H1 (cell line): ENCODE results near the gene PXN. TPM values are rescaled to one million over a fixed set of nuclear protein-coding genes. Genes with fewer than 3 reads are reported as not detected.

ENCODE experiments used
- CTCF ChIA-PET: fragments of 300-600 bp; sonication (Branson Sonifier 250); formaldehyde crosslinking; loops from one replicate; lab custom pipeline; 2021; ENCODE audit not compliant: partially characterized antibody; lab: Charles Lee
- POLR2A ChIA-PET: fragments of 300-600 bp; sonication (Branson Sonifier 250); formaldehyde crosslinking; loops from one replicate; lab custom pipeline; 2021; ENCODE audit warnings: inconsistent platforms; ENCODE audit not compliant: partially characterized antibody; lab: Charles Lee
- DNase-seq, 2 experiments: peaks; one replicate each; pipeline versions ENCODE4 v3.0.0 to v3.0.0-alpha.2; 2010 to 2022; ENCODE audit warnings: low spot score in 2 of 2, low read depth in 1 of 2, mixed read lengths in 1 of 2
- FAIRE-seq: peaks from 2 replicates; lab custom pipeline; 2011; peaks lifted over from hg19 to GRCh38; lab: Jason Lieb, UNC
- H2AFZ ChIP-seq: 2 replicates; pipeline ENCODE4 v1.8.1; 2012; ENCODE audit warnings: low read length, inconsistent platforms
- H2AK5ac ChIP-seq: 2 replicates; pipeline ENCODE4 v1.6.1; 2013; ENCODE audit warnings: low read depth, low read length
- H2BK120ac ChIP-seq: replicated peaks from 2 replicates; pipeline ENCODE3; 2013; ENCODE audit warnings: low read depth, low read length, inconsistent platforms
- H2BK12ac ChIP-seq: 2 replicates; pipeline ENCODE4 v1.6.1; 2013; ENCODE audit warnings: low read depth, low read length
- H2BK15ac ChIP-seq: 2 replicates; pipeline ENCODE4 v1.6.1; 2013; ENCODE audit warnings: low read length
- H2BK20ac ChIP-seq: 2 replicates; pipeline ENCODE4 v1.6.1; 2013; ENCODE audit warnings: low read length
- H2BK5ac ChIP-seq: 2 replicates; pipeline ENCODE4 v1.6.1; 2013; ENCODE audit warnings: low read depth, low read length
- H3K14ac ChIP-seq: 2 replicates; pipeline ENCODE4 v1.6.1; 2013; ENCODE audit warnings: inconsistent platforms; ENCODE audit not compliant: insufficient read length
- H3K18ac ChIP-seq: 2 replicates; pipeline ENCODE4 v1.6.1; 2013; ENCODE audit warnings: low read length; ENCODE audit errors: extremely low read depth
- H3K23ac ChIP-seq: 2 replicates; pipeline ENCODE4 v1.6.1; 2013; ENCODE audit warnings: inconsistent platforms; ENCODE audit not compliant: insufficient read length
- H3K23me2 ChIP-seq: 2 replicates; pipeline ENCODE4 v1.6.1; 2013; ENCODE audit warnings: low read depth, low read length
- H3K27ac ChIP-seq: 2 replicates; pipeline ENCODE4 v1.6.1; 2011; ENCODE audit warnings: low read depth, low read length, inconsistent platforms
- H3K27me3 ChIP-seq, 4 experiments: replicated peaks in 1 of 4; 1 replicate in 1 of 4; 2 replicates in 3 of 4; pipeline versions ENCODE4 v1.6.1 to v1.8.1; 2011 to 2013; ENCODE audit warnings: low read length in 3 of 4, mild to moderate bottlenecking in 3 of 4, inconsistent platforms in 2 of 4, mixed read lengths in 2 of 4, moderate library complexity in 1 of 4; ENCODE audit not compliant: control insufficient read depth in 3 of 4, insufficient read depth in 3 of 4; ENCODE audit errors: extremely low read depth in 1 of 4
- H3K36me3 ChIP-seq, 4 experiments: 2 replicates each; pipeline versions ENCODE4 v1.6.1 to v1.8.1; 2011 to 2013; ENCODE audit warnings: mild to moderate bottlenecking in 4 of 4, low read length in 3 of 4, moderate library complexity in 2 of 4, control low read depth in 1 of 4, inconsistent platforms in 1 of 4; ENCODE audit not compliant: insufficient read depth in 4 of 4, control insufficient read depth in 2 of 4
- H3K4ac ChIP-seq: replicated peaks from 2 replicates; pipeline ENCODE3; 2013; ENCODE audit warnings: low read length, low read depth, mixed read lengths, inconsistent platforms; ENCODE audit not compliant: insufficient read length
- H3K4me1 ChIP-seq, 4 experiments: replicated peaks in 1 of 4; 1 replicate in 1 of 4; 2 replicates in 3 of 4; pipeline versions ENCODE4 v1.6.1 to v1.8.1; 2011 to 2013; ENCODE audit warnings: low read length in 3 of 4, inconsistent platforms in 2 of 4, mixed read lengths in 1 of 4; ENCODE audit not compliant: insufficient read depth in 4 of 4, control insufficient read depth in 3 of 4
- H3K4me2 ChIP-seq, 2 experiments: 2 replicates each; pipeline versions ENCODE4 v1.6.1 to v1.8.1; 2011 to 2013; ENCODE audit warnings: low read depth in 2 of 2, low read length in 2 of 2, control low read depth in 1 of 2, inconsistent platforms in 1 of 2, mild to moderate bottlenecking in 1 of 2; ENCODE audit not compliant: insufficient read depth in 1 of 2
- H3K4me3 ChIP-seq, 4 experiments: fragments of 200-600, 300-600 bp in 1 of 4; sonication (generic), shearing (Covaris generic), sonication (Bioruptor Twin) in 1 of 4; 2 replicates each; pipeline versions ENCODE4 v1.5.1 to v1.8.1; 2011 to 2016; ENCODE audit warnings: low read length in 4 of 4, low read depth in 3 of 4, control low read depth in 2 of 4, inconsistent platforms in 2 of 4, mild to moderate bottlenecking in 2 of 4, mixed read lengths in 1 of 4, moderate library complexity in 1 of 4; ENCODE audit not compliant: insufficient read depth in 2 of 4; ENCODE audit errors: extremely low read depth in 1 of 4
- H3K56ac ChIP-seq: replicated peaks from 2 replicates; pipeline ENCODE3; 2013; ENCODE audit warnings: low read depth, mild to moderate bottlenecking, mixed read lengths, low read length, inconsistent platforms; ENCODE audit not compliant: insufficient read length
- H3K79me1 ChIP-seq: 2 replicates; pipeline ENCODE4 v1.6.1; 2013; ENCODE audit warnings: low read depth, low read length, control low read depth
- H3K79me2 ChIP-seq, 2 experiments: 2 replicates each; pipeline versions ENCODE4 v1.6.1 to v1.8.1; 2012 to 2013; ENCODE audit warnings: low read length in 2 of 2, mild to moderate bottlenecking in 2 of 2, inconsistent platforms in 1 of 2; ENCODE audit not compliant: insufficient read depth in 2 of 2, control insufficient read depth in 1 of 2
- H3K9ac ChIP-seq, 4 experiments: replicated peaks in 1 of 4; 1 replicate in 1 of 4; 2 replicates in 3 of 4; pipeline versions ENCODE4 v1.6.1 to v1.8.1; 2011 to 2013; ENCODE audit warnings: low read depth in 3 of 4, low read length in 3 of 4, control low read depth in 2 of 4, mild to moderate bottlenecking in 2 of 4, moderate library complexity in 2 of 4, inconsistent platforms in 1 of 4; ENCODE audit errors: extremely low read depth in 1 of 4
- H3K9me3 ChIP-seq, 2 experiments: 2 replicates each; pipeline versions ENCODE4 v1.6.1 to v1.8.1; 2012 to 2013; ENCODE audit warnings: mild to moderate bottlenecking in 2 of 2, moderate library complexity in 2 of 2, control low read depth in 1 of 2, inconsistent platforms in 1 of 2, low read depth in 1 of 2, low read length in 1 of 2, mixed read lengths in 1 of 2; ENCODE audit not compliant: insufficient read depth in 2 of 2
- H4K20me1 ChIP-seq, 2 experiments: replicated peaks in 1 of 2; 2 replicates each; pipeline versions ENCODE3 to v1.8.1; 2011 to 2013; ENCODE audit warnings: inconsistent platforms in 2 of 2, low read length in 2 of 2, mild to moderate bottlenecking in 1 of 2; ENCODE audit not compliant: insufficient read depth in 2 of 2, control insufficient read depth in 1 of 2
- H4K5ac ChIP-seq: 2 replicates; pipeline ENCODE4 v1.6.1; 2013; ENCODE audit warnings: low read length, low read depth, mixed read lengths, inconsistent platforms; ENCODE audit not compliant: insufficient read length
- H4K8ac ChIP-seq: 2 replicates; pipeline ENCODE4 v1.8.0; 2013; ENCODE audit warnings: mild to moderate bottlenecking, moderate library complexity, low read length, inconsistent platforms; ENCODE audit not compliant: insufficient read depth; ENCODE audit errors: extremely low read depth
- H4K91ac ChIP-seq: replicated peaks from 2 replicates; pipeline ENCODE3; 2013; ENCODE audit warnings: low read length, mixed read lengths, inconsistent platforms; ENCODE audit not compliant: insufficient read length
- ASH2L ChIP-seq: fragments of 200-600, 300-600 bp; sonication (generic); IDR thresholded peaks from one replicate; pipeline ENCODE4 v1.7.1; 2017; ENCODE audit warnings: low read length
- BACH1 ChIP-seq: IDR thresholded peaks from 2 replicates; pipeline ENCODE4 v1.6.1; 2012; ENCODE audit warnings: low read length, improper control_type of control experiment
- BRCA1 ChIP-seq: IDR thresholded peaks from 2 replicates; pipeline ENCODE4 v1.6.1; 2012; ENCODE audit warnings: low read depth, low read length, improper control_type of control experiment
- CBX8 ChIP-seq: fragments of 300-800, 300-1000 bp; sonication (generic); IDR thresholded peaks from 2 replicates; pipeline ENCODE4 v1.7.1; 2016; ENCODE audit warnings: low read depth, low read length, borderline replicate concordance
- FOSL1 ChIP-seq: IDR thresholded peaks from 2 replicates; pipeline ENCODE4 v1.6.1; 2011; ENCODE audit warnings: mild to moderate bottlenecking, low read depth, low read length, moderate library complexity; ENCODE audit not compliant: insufficient read depth
- POU5F1 ChIP-seq: IDR thresholded peaks from 2 replicates; pipeline ENCODE4 v1.6.1; 2011; ENCODE audit warnings: low read depth, mild to moderate bottlenecking, low read length, moderate library complexity
- SAP30 ChIP-seq: fragments of 300-600 bp; sonication (generic); IDR thresholded peaks from 2 replicates; pipeline ENCODE4 v1.7.1; 2012; ENCODE audit warnings: low read length, moderate library complexity, mild to moderate bottlenecking, inconsistent platforms; ENCODE audit not compliant: insufficient read depth, insufficient replicate concordance
- SIX5 ChIP-seq: IDR thresholded peaks from 2 replicates; pipeline ENCODE4 v1.6.1; 2011; ENCODE audit warnings: mild to moderate bottlenecking, low read depth, low read length
- SP2 ChIP-seq: IDR thresholded peaks from 2 replicates; pipeline ENCODE4 v1.6.1; 2012; ENCODE audit warnings: mild to moderate bottlenecking, low read length, inconsistent platforms
- SUZ12 ChIP-seq: fragments of 200-600 bp; sonication (generic); IDR thresholded peaks from 2 replicates; pipeline ENCODE4 v1.6.1; 2012; ENCODE audit warnings: mild to moderate bottlenecking, inconsistent platforms, low read length, moderate library complexity, mixed read lengths
- TAF7 ChIP-seq: optimal IDR thresholded peaks from 2 replicates; pipeline ENCODE3; 2011; ENCODE audit warnings: low read depth, mild to moderate bottlenecking, inconsistent platforms, low read length, moderate library complexity, borderline replicate concordance
- WGBS, 2 experiments: shearing (Covaris generic) in 1 of 2; methylation state at CpG; one replicate each; pipeline versions ENCODE4 v1.1.6 to v1.1.7; 2013 to 2015; ENCODE audit warnings: low lambda C conversion rate in 2 of 2, mixed read lengths in 2 of 2, inconsistent platforms in 1 of 2, low coverage in 1 of 2, missing lambda C conversion rate in 1 of 2; ENCODE audit not compliant: insufficient replicate concordance in 2 of 2, insufficient coverage in 1 of 2, insufficient read length in 1 of 2; ENCODE audit errors: extremely low coverage in 1 of 2, missing lambda C conversion rate in 1 of 2; 5-methylcytosine and 5-hydroxymethylcytosine counted together
- polyA plus RNA-seq, 7 experiments: library from polyadenylated mRNA; depleted of rRNA in 3 of 7; stranded (reverse) in 5 of 7; unstranded in 2 of 7; fragments of >200 nt in 5 of 7; fragments of 200-250 nt in 2 of 7; gene quantifications; 1 replicate in 5 of 7; 2 replicates in 1 of 7; 4 replicates in 1 of 7; pipeline versions ENCODE4 v1.2.1 to v1.2.3, GENCODE V29; 2011 to 2013; ENCODE audit warnings: missing spikeins in 2 of 7, mixed read lengths in 2 of 7
- total RNA-seq: library from RNA; stranded (reverse); fragmentation: NEBNext Ultra II Directional; extraction: Animal tissue kit (Norgen Biotek cat#: 25700); gene quantifications from 2 replicates; pipeline ENCODE4 v1.2.1, GENCODE V29; 2021
- TF ChIP-seq, protein P1 (sequence below): IDR thresholded peaks from 2 replicates; pipeline ENCODE4 v1.6.1; 2012; ENCODE audit warnings: inconsistent platforms

Gene PXN
- total and polyA plus RNA-seq, 2 of the 8 experiments (the other 6 are each of a cell fraction or from before 2014, with no cell fraction given): 51.0 to 105 TPM

- H4K5ac ChIP-seq: no peak overlapping the region
- DNase-seq (no peak), FAIRE-seq (no peak)
- no peak overlapping the region for H3K18ac ChIP-seq
- H3K4me3 ChIP-seq: no peak overlapping the region
- ChIA-PET POLR2A (interaction anchor here (0.9 to 67.0 kb wide), 4 partner anchors 12 to 58 kb away, joined by 3 to 4270 read pairs (median 7); partner anchors contain the start of genes GCN1, PXN, RPLP0 and SIRT4), CTCF (interaction anchor here (0.8 to 8.9 kb wide), 5 partner anchors 19 to 58 kb away, joined by 3 to 91 read pairs (median 4); no protein-coding TSS in a partner anchor)
- peak overlapping the region; percentile 6; the same call in 1 of the 2 replicates for H2AFZ ChIP-seq
- no peak overlapping the region for H4K8ac ChIP-seq
- H2AK5ac ChIP-seq: no peak overlapping the region
- no peak overlapping the region for H3K27ac ChIP-seq
- WGBS, 2 experiments: 74% methylated on average over 6 of the region's 7 CpGs; no CpG with 5 or more reads in 1 of the 2 experiments
- no peak overlapping the region for H3K14ac ChIP-seq
- no peak overlapping the region for H3K23ac ChIP-seq
- no peak overlapping the region for H2BK20ac ChIP-seq
- no peak overlapping the region for H2BK120ac ChIP-seq
- H3K56ac ChIP-seq: no peak overlapping the region
- no peak overlapping the region for H3K4me2 ChIP-seq
- no peaks in the 10 kb centered on the region for H3K9me3 ChIP-seq
- no peaks in the 10 kb centered on the region for H4K20me1 ChIP-seq
- H3K23me2 ChIP-seq: no peaks in the 10 kb centered on the region; the same call in 1 of the 2 replicates
- no peak overlapping the region for H2BK12ac ChIP-seq
- H3K36me3 ChIP-seq: no peaks in the 10 kb centered on the region
- no peak overlapping the region for H2BK15ac ChIP-seq
- H3K79me1 ChIP-seq: no peaks in the 10 kb centered on the region
- no peak overlapping the region for H3K4ac ChIP-seq
- H3K9ac ChIP-seq: no peak overlapping the region
- no peaks in the 10 kb centered on the region for H3K79me2 ChIP-seq
- H4K91ac ChIP-seq: no peak overlapping the region
- H3K27me3 ChIP-seq: no peaks in the 10 kb centered on the region
- H3K4me1 ChIP-seq: peaks cover 2 to 7% (median 4%) of the 10 kb centered on the region in 4 experiments; a peak in 5 of 7 replicates
- H2BK5ac ChIP-seq: no peak overlapping the region
- TF ChIP-seq BACH1 (no peak), FOSL1 (no peak), CBX8 (no peak), ASH2L (no peak), POU5F1 (no peak), SIX5 (no peak), SAP30 (no peak), SUZ12 (no peak), SP2 (no peak), BRCA1 (no peak), TAF7 (no peak)
- TF ChIP-seq, protein P1, sequence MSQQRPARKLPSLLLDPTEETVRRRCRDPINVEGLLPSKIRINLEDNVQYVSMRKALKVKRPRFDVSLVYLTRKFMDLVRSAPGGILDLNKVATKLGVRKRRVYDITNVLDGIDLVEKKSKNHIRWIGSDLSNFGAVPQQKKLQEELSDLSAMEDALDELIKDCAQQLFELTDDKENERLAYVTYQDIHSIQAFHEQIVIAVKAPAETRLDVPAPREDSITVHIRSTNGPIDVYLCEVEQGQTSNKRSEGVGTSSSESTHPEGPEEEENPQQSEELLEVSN: no peak
These were observed 21.4 kb upstream of the PXN start for GRCh38 chr12:120286768-120287490.
